Measurements from ENCODE around the gene NUAK1.

The NUAK1 gene

DNA sequence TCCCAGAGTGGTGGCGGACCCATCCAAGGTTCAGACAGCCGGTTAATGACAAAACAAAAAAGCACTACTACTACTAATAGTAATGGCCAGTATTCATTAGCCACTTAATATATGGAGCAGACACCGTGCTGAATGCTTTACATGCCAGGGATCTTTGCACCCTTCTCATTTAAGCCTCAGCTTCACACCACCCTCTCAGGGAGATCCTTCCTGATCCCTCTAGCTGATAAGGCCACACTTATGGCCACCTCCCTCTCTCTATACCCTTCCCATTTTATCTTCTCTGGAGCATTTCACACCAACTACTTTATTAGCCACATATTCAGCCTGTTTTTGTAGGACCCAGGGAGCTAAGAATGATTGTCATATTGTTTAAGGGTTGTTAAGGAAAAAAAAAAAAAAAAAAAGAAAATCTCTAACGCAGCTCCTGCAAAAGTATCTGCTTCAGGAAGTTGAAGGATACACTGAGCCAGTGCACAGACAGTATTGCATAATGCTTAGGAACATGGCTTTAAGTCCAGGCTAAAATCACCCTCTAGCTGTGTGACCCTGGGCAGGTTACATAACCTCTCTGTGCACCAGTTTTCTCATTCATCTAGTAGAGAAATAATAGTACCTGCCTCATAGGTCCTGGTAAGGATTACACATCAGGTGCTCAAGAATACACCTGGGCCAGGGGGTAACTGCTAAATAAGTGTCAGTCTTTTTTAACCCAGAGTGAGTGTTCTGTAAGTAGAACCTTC, 29.4 kb downstream of the NUAK1 start:
- DNase-seq, result no peak

- no peak for DNase-seq
Measured at GRCh38 chr12:106108185-106108835, 30.4 kb downstream of the NUAK1 start.

GRCh38 chr12:106107566-106107965, 31.2 kb downstream of the NUAK1 start:
- DNase-seq, result no peak

DNA sequence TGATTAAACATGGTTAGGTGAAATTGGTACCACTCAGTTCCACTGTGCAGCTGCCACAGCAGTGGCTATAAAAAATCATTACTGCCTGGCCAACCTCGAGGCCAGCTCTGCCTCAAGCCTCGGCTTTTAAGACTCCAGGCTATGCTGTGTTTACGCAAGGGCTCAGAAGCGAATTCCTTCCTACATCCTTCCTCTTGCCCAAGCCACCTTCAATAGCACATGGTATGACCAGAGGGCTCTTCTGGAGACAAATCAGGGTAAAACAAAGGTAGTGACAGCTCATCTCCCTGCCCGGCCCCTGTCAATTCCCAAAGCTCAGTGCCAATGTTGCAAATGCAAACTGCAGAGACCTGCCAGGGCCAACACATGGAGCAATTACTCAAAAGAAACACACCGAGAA, 31.9 kb downstream of the NUAK1 start:
- DNase-seq, result no peak

DNA sequence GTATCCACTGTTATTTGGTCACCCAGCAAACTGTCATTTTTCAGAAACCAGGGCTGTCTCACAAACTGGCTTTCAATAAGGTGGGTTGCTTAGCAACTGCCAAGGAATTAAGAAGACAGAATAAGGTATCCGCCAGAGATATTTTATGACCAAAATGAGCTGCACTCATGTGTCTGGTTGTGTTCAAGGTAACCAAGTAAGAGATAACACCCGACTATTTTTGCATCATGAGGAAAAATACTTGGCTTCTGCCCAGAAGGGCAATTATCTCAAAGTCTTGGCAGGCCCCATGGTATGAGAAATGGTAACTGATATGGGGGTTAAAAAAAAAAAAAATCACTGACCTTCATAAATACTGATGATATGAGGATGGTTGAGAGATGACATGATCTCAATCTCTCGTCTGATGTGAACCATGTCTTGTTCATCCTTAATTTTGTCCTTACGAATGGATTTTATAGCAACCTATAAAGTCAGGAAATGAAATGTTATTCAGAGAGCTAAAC, 32.6 kb downstream of the NUAK1 start:
- no peak for DNase-seq

GRCh38 chr12:106101803-106102202, 37.0 kb downstream of the NUAK1 start:
- DNase-seq, result no peak

DNA sequence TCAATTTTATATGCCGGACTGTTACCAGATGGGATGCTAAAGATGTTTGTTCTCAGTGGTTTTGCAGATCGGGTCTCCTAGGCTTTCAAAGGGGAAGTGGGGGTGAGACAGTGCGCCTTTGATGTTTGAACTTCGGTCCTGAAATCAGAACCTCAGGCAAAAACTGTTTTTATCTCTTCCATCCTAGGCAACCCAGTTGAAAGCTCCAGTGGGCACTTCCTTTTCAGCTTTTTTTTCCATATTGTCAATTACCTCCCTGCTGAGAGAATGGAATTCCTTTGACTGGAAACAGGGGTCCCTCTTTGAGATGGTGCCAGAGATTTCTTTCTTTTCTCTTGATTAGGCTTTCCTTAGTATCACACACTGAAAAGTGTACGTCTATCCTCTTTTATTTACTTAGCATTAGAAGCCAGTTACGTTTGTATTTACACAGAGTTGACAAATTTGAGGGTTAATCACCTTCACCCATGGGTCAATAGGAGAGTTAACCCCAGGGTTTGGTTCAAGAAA, 40.0 kb downstream of the NUAK1 start:
- no peak for DNase-seq

DNA sequence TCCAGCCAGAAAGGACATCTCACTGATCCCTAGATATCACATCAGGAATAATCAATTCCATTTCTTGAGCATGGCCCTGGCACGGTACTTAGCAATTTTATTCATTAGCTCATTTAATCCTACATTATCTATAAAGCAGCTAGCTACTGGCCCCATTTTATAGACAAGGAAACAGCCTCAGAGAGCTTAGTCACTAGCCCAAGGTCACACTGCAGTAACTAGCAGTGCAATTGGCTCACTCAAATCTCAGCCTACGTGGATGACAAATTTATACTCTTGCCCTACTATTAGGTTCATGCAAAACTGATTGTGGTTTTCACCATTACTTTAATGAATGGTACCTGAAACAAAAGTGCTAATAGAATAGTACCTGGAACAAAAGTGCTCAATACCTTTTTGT, 41.7 kb downstream of the NUAK1 start:
- no peak for DNase-seq

DNA sequence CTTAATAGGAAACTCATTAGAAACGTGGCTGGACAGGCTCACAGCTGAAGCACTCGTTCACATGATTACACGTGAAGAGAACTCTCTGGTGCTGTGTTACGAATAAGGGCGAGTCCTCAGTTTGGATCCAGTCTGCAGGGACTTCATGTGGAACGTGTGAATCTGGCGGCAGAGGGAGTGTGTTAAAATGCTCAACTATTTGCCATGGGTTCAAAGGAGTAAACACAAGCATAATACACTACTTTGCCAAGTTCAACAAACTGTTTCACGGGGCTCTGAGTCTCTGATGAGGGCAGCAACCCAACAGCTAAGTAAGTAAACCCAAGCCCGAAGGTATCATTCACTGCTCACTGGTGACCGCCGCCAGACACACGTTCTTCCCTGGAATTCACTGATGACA, 42.4 kb downstream of the NUAK1 start:
- no peak for DNase-seq

DNA sequence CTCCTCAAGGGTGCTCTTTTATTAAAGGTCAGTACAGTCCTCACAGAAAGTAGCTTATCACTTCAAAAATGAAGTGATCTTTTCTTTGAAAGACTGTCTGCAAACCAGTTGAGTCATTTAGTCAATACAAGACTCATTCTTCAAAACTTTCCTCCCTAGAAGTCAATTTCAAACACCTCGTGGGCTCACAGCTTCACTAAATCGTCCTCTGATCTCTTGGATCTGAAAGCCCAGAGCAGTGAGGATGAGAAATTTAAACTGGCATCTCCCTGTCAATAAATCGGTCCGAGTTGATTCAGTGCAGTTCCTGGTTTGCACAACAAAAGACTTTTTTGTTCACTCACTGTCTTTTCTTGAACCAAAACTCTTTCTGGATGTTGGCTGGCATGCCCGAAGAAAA, 44.5 kb downstream of the NUAK1 start:
- DNase-seq, result no peak

GRCh38 chr12:106093246-106093645, 45.5 kb downstream of the NUAK1 start:
- no peak for DNase-seq

- no peak for DNase-seq
Measured at GRCh38 chr12:106091446-106091820, 47.3 kb downstream of the NUAK1 start.

GRCh38 chr12:106090591-106091445, 47.9 kb downstream of the NUAK1 start:
- no peak for DNase-seq

- DNase-seq, result no peak
Measured at GRCh38 chr12:106089935-106090334, 48.8 kb downstream of the NUAK1 start.

- DNase-seq, result no peak
Measured at GRCh38 chr12:106088811-106089485, 49.8 kb downstream of the NUAK1 start.

DNA sequence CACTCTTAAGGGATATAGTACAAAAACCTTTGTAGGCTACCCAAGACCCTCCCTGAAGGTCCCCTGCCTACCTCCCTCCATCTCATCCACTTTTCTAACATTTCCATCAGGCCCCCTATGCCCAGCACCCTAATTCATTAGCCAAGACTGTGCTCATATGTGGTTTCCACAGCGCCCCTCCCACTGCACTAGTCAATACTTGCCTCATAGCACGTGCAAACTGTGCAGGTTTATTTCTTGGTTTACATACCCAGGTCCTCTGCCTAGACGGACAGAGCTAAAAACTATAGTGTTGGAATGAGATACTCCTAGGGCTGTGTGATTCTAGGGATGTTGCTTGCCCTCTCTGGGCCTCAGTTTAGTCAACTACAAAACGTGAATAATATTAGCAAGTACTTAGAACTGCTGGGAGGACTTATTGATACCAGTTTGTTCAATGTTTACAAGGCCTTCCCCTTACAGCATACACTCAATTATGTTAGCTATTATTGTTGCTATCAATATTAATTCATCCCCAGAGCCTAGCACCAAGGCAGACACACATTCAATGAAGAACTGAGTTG, 50.4 kb downstream of the NUAK1 start:
- no peak for DNase-seq

- no peak for DNase-seq
Measured at GRCh38 chr12:106086696-106087095, 52.1 kb downstream of the NUAK1 start.

GRCh38 chr12:106085213-106085612, 53.5 kb downstream of the NUAK1 start:
- no peak for DNase-seq

GRCh38 chr12:106084759-106085158, 54.0 kb downstream of the NUAK1 start:
- no peak for DNase-seq

GRCh38 chr12:106084014-106084671, 54.6 kb downstream of the NUAK1 start:
- DNase-seq, result no peak

GRCh38 chr12:106082216-106083175, 56.3 kb downstream of the NUAK1 start:
- DNase-seq, result no peak

All from stimulated activated CD4-positive, alpha-beta T cell treated with anti-CD3 and anti-CD28 coated beads, Interleukin-4, amount 100 ng/mL, for 24 hours (primary cell).